Measurements from ENCODE around the gene COL4A3. TPM values are rescaled to one million over a fixed set of nuclear protein-coding genes. Genes with fewer than 3 reads are reported as not detected.

The COL4A3 gene
- total and polyA plus RNA-seq, 9 of the 15 experiments (the other 6 are each of a cell fraction or from before 2014, with no cell fraction given) = not detected

DNA sequence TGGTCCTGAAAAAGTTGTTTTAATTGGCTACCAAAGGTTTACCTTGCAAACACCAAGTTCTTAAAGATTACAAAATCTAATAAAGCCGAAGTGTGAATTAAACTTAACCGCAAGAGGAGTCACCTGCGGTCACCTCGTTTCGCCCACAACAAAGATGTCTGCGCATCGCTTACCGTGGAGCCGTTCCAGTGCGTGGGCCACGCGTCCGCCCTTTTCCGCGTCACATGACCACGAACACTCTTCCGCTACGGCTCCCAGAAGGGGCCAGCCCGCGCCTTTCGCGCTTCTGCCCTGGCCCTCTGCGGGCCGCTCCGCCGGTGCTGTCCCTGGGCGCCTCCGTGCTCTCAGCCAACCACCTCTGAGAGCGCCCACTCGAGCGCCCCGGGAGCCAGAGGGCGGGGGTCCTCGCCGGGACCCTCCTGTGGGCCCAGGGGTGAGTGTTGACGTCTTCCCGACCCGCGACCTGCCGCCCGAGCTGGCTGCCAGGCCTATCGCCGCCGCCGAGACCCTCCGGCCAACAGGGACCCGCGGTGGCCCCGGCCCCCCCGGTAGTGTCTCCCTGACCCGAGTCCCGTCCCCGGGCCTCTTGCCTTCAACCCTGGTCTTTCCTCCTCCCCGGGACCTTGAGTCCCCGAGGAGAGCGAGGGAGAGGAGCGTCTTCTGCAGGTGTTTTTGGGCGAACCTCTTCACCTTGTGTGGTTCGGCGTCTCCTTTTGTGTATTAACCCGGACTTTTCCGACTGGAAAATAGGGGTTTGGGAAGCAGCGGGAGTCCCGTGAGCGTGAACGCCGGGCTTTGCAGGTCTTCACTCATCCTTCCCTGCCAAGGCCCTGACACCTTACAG is 160.8 kb downstream of the COL4A3 start, which contains the start of gene MFF (continued):
- TF ChIP-seq SMARCA4 (IDR thresholded peaks at IDR 0.05) = no peak
- TF ChIP-seq ZNF445 (CRISPR knock-in tag; IDR thresholded peaks at IDR 0.05; ENCODE audit: low read depth) = no peak
- TF ChIP-seq NCOA4 (IDR thresholded peaks at IDR 0.05; ENCODE audit: partially characterized antibody) = no peak
- no peak for TF ChIP-seq SP2 (IDR thresholded peaks at IDR 0.05; ENCODE audit: extremely low read depth, low read depth, low read length, poor library complexity, severe bottlenecking)
- TF ChIP-seq KLF10 (CRISPR knock-in tag; IDR thresholded peaks at IDR 0.05) = no peak
- TF ChIP-seq, protein P1, sequence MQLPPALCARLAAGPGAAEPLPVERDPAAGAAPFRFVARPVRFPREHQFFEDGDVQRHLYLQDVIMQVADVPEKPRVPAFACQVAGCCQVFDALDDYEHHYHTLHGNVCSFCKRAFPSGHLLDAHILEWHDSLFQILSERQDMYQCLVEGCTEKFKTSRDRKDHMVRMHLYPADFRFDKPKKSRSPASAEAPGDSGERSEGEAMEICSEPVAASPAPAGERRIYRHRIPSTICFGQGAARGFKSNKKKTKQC (CRISPR knock-in tag; IDR thresholded peaks at IDR 0.05) = peak; percentile 97
- TF ChIP-seq, protein P2, sequence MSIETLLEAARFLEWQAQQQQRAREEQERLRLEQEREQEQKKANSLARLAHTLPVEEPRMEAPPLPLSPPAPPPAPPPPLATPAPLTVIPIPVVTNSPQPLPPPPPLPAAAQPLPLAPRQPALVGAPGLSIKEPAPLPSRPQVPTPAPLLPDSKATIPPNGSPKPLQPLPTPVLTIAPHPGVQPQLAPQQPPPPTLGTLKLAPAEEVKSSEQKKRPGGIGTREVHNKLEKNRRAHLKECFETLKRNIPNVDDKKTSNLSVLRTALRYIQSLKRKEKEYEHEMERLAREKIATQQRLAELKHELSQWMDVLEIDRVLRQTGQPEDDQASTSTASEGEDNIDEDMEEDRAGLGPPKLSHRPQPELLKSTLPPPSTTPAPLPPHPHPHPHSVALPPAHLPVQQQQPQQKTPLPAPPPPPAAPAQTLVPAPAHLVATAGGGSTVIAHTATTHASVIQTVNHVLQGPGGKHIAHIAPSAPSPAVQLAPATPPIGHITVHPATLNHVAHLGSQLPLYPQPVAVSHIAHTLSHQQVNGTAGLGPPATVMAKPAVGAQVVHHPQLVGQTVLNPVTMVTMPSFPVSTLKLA (conservative IDR thresholded peaks at IDR 0.05) = peak; percentile 61 to 79
- no peak for TF ChIP-seq NFATC3 (IDR thresholded peaks at IDR 0.05)
- no peak for TF ChIP-seq SETDB1 (IDR thresholded peaks at IDR 0.05; ENCODE audit: low read length)
- TF ChIP-seq, protein P3, sequence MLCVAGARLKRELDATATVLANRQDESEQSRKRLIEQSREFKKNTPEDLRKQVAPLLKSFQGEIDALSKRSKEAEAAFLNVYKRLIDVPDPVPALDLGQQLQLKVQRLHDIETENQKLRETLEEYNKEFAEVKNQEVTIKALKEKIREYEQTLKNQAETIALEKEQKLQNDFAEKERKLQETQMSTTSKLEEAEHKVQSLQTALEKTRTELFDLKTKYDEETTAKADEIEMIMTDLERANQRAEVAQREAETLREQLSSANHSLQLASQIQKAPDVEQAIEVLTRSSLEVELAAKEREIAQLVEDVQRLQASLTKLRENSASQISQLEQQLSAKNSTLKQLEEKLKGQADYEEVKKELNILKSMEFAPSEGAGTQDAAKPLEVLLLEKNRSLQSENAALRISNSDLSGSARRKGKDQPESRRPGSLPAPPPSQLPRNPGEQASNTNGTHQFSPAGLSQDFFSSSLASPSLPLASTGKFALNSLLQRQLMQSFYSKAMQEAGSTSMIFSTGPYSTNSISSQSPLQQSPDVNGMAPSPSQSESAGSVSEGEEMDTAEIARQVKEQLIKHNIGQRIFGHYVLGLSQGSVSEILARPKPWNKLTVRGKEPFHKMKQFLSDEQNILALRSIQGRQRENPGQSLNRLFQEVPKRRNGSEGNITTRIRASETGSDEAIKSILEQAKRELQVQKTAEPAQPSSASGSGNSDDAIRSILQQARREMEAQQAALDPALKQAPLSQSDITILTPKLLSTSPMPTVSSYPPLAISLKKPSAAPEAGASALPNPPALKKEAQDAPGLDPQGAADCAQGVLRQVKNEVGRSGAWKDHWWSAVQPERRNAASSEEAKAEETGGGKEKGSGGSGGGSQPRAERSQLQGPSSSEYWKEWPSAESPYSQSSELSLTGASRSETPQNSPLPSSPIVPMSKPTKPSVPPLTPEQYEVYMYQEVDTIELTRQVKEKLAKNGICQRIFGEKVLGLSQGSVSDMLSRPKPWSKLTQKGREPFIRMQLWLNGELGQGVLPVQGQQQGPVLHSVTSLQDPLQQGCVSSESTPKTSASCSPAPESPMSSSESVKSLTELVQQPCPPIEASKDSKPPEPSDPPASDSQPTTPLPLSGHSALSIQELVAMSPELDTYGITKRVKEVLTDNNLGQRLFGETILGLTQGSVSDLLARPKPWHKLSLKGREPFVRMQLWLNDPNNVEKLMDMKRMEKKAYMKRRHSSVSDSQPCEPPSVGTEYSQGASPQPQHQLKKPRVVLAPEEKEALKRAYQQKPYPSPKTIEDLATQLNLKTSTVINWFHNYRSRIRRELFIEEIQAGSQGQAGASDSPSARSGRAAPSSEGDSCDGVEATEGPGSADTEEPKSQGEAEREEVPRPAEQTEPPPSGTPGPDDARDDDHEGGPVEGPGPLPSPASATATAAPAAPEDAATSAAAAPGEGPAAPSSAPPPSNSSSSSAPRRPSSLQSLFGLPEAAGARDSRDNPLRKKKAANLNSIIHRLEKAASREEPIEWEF (CRISPR knock-in tag; IDR thresholded peaks at IDR 0.05) = no peak
- no peak for TF ChIP-seq KAT2B (IDR thresholded peaks at IDR 0.05; ENCODE audit: low read depth, low read length)
- no peak for TF ChIP-seq ZKSCAN3 (CRISPR knock-in tag; IDR thresholded peaks at IDR 0.05)
- TF ChIP-seq, protein P4, sequence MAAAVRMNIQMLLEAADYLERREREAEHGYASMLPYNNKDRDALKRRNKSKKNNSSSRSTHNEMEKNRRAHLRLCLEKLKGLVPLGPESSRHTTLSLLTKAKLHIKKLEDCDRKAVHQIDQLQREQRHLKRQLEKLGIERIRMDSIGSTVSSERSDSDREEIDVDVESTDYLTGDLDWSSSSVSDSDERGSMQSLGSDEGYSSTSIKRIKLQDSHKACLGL (CRISPR knock-in tag; IDR thresholded peaks at IDR 0.05; ENCODE audit: borderline replicate concordance, poor library complexity, severe bottlenecking) = no peak
- peak; percentile 57 to 72; a peak in 3 of 4 replicates for TF ChIP-seq MAZ (CRISPR knock-in tag; conservative IDR thresholded peaks at IDR 0.05 in 1 of 2, IDR thresholded peaks at IDR 0.05 in 1 of 2)
- no peak for TF ChIP-seq TSHZ1 (CRISPR knock-in tag; IDR thresholded peaks at IDR 0.05)

Data from K562 (cell line).